ENCODE measurements around the gene EIF4A2.

EIF4A2 gene

GRCh38 chr3:186814100-186814499, 30.7 kb downstream of the EIF4A2 start:
- no peaks in the 10 kb centered on the region for H3K27me3 ChIP-seq (ENCODE audit: insufficient read depth, low read length)
- H2AFZ ChIP-seq (ENCODE audit: low read length), result no peak overlapping the region
- no peaks in the 10 kb centered on the region for H3K79me2 ChIP-seq (ENCODE audit: insufficient read depth, low read length)
- no peaks in the 10 kb centered on the region for H3K9me3 ChIP-seq (ENCODE audit: low read length)
- H3K4me3 ChIP-seq (ENCODE audit: low read depth, low read length, poor library complexity, severe bottlenecking), result no peak overlapping the region
- no peak overlapping the region for H3K27ac ChIP-seq (ENCODE audit: low read depth, low read length, poor library complexity, severe bottlenecking)
- no peak overlapping the region for H3K9ac ChIP-seq (ENCODE audit: low read length)
- H3K36me3 ChIP-seq (ENCODE audit: insufficient read depth, low read length), result no peaks in the 10 kb centered on the region
- no peaks in the 10 kb centered on the region for H4K20me1 ChIP-seq (ENCODE audit: insufficient read depth, low read length)
- H3K4me1 ChIP-seq (ENCODE audit: insufficient read depth, low read length, severe bottlenecking), result peaks cover 17% of the 10 kb centered on the region
- TF ChIP-seq EZH2 (IDR thresholded peaks at IDR 0.05; ENCODE audit: borderline replicate concordance, low read length) (no peak), CTCF (IDR thresholded peaks at IDR 0.05; ENCODE audit: low read length) (no peak)
- no peaks in the 10 kb centered on the region for H3K9me2 ChIP-seq (ENCODE audit: low read depth, low read length)
- H3F3A ChIP-seq (ENCODE audit: insufficient read depth, low read length), result no peaks in the 10 kb centered on the region
- H3K4me2 ChIP-seq (ENCODE audit: low read length), result no peak overlapping the region

GRCh38 chr3:186815435-186815834, 32.1 kb downstream of the EIF4A2 start:
- H3K9me2 ChIP-seq (ENCODE audit: low read depth, low read length), result no peaks in the 10 kb centered on the region
- no peak overlapping the region for H3K27ac ChIP-seq (ENCODE audit: low read depth, low read length, poor library complexity, severe bottlenecking)
- H3K79me2 ChIP-seq (ENCODE audit: insufficient read depth, low read length), result no peaks in the 10 kb centered on the region
- H3K4me3 ChIP-seq (ENCODE audit: low read depth, low read length, poor library complexity, severe bottlenecking), result peak overlapping the region; percentile 12
- no peaks in the 10 kb centered on the region for H3K27me3 ChIP-seq (ENCODE audit: insufficient read depth, low read length)
- H4K20me1 ChIP-seq (ENCODE audit: insufficient read depth, low read length), result no peaks in the 10 kb centered on the region
- H3K4me1 ChIP-seq (ENCODE audit: insufficient read depth, low read length, severe bottlenecking), result peaks cover 17% of the 10 kb centered on the region
- H3K36me3 ChIP-seq (ENCODE audit: insufficient read depth, low read length), result no peaks in the 10 kb centered on the region
- H3F3A ChIP-seq (ENCODE audit: insufficient read depth, low read length), result no peaks in the 10 kb centered on the region
- no peak overlapping the region; the same call in 1 of the 2 replicates for H3K9ac ChIP-seq (ENCODE audit: low read length)
- H2AFZ ChIP-seq (ENCODE audit: low read length), result no peak overlapping the region
- H3K4me2 ChIP-seq (ENCODE audit: low read length), result peak overlapping the region; percentile 50
- no peaks in the 10 kb centered on the region for H3K9me3 ChIP-seq (ENCODE audit: low read length)
- TF ChIP-seq CTCF (IDR thresholded peaks at IDR 0.05; ENCODE audit: low read length), result no peak
- no peak for TF ChIP-seq EZH2 (IDR thresholded peaks at IDR 0.05; ENCODE audit: borderline replicate concordance, low read length)

- no peak overlapping the region for H3K4me2 ChIP-seq (ENCODE audit: low read length)
- TF ChIP-seq CTCF (IDR thresholded peaks at IDR 0.05; ENCODE audit: low read length) (no peak), EZH2 (IDR thresholded peaks at IDR 0.05; ENCODE audit: borderline replicate concordance, low read length) (no peak)
- H3K9ac ChIP-seq (ENCODE audit: low read length), result no peak overlapping the region
- H3K9me3 ChIP-seq (ENCODE audit: low read length), result no peaks in the 10 kb centered on the region
- H4K20me1 ChIP-seq (ENCODE audit: insufficient read depth, low read length), result no peaks in the 10 kb centered on the region
- H3F3A ChIP-seq (ENCODE audit: insufficient read depth, low read length), result no peaks in the 10 kb centered on the region
- no peak overlapping the region for H2AFZ ChIP-seq (ENCODE audit: low read length)
- peaks cover 22% of the 10 kb centered on the region for H3K4me1 ChIP-seq (ENCODE audit: insufficient read depth, low read length, severe bottlenecking)
- H3K27me3 ChIP-seq (ENCODE audit: insufficient read depth, low read length), result no peaks in the 10 kb centered on the region
- H3K27ac ChIP-seq (ENCODE audit: low read depth, low read length, poor library complexity, severe bottlenecking), result no peak overlapping the region
- no peaks in the 10 kb centered on the region for H3K79me2 ChIP-seq (ENCODE audit: insufficient read depth, low read length)
- H3K36me3 ChIP-seq (ENCODE audit: insufficient read depth, low read length), result no peaks in the 10 kb centered on the region
- H3K4me3 ChIP-seq (ENCODE audit: low read depth, low read length, poor library complexity, severe bottlenecking), result no peak overlapping the region
- H3K9me2 ChIP-seq (ENCODE audit: low read depth, low read length), result no peaks in the 10 kb centered on the region
Observed at GRCh38 chr3:186818516-186818915, 35.1 kb downstream of the EIF4A2 start.
